GF-D8 (cell line): ENCODE results near the gene PLCG2.
"Not testable (repeated sequence)": the region's sequence is repeated elsewhere in the genome, so short reads cannot be mapped to it uniquely, and the experiment has no call there.

ENCODE experiments used
- DNase-seq: peaks from one replicate; lab custom pipeline; 2025; lab: John Stamatoyannopoulos, UW

Gene PLCG2

DNA sequence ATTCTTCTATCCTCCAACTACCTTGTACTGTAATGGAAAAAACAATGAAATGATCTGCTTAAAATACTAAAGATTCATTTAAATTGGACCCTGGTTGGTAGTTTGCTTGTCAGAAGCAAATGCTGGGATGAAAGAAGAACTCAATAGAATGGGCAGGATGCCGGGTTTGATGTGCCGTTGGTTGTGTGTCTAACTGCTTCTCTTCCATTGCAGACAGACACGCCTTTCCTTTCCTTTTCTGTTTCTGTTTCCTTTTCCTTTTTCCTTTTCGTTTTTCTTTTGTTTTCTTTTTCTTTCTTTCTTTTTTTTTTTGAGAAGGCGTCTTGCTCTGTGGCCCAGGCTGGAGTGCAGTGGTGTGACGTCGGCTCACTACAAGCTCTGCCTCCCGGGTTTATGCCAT lies 64.6 kb downstream of the PLCG2 start:
- DNase-seq: no peak

DNA sequence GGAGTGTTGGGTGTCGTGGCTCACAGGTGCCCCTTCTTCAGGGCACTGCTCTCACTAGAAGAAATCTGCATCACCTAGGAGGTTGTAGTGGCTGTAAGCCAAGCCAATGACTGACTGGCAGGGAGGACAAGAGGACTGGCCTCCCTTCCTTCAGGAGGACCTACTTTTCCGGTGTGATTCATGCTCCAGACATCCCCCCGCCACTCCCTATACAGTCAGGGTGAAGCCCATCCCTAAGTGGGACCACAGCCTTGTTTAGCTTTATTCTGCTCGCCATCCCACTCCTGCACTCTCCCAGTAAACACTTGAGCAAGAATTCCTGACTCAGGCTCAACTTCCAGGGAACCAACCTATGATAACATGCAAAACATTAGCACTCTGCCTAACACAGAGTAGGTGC lies 67.0 kb downstream of the PLCG2 start:
- no peak for DNase-seq

DNA sequence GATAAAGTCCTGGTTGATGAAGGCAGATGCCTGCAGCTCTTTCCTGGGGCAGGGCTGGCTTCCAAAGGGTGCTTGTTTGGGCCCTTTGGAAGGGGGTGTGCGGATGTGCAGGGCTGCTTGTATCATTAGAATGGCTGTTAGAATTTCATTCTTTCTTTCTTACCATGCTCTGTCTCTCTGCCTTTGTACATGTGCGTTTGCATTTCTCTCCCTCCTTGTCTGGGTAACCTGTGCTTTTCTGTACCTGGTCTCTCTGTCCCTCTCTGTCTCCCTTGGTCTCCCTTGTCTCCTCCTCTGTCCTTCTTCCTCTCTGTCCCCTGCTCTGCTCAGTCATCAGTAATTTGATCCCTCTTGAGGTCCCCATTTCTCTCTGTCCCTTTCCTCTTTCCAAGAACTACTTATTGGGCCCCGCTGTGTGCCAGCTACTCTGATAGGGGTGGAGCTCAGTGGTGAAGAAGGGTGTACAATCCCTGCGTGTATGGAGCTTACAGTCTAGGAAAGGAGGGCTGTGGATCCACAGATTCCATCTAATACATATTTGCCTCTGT lies 69.3 kb downstream of the PLCG2 start:
- peak; percentile 21 for DNase-seq

DNA sequence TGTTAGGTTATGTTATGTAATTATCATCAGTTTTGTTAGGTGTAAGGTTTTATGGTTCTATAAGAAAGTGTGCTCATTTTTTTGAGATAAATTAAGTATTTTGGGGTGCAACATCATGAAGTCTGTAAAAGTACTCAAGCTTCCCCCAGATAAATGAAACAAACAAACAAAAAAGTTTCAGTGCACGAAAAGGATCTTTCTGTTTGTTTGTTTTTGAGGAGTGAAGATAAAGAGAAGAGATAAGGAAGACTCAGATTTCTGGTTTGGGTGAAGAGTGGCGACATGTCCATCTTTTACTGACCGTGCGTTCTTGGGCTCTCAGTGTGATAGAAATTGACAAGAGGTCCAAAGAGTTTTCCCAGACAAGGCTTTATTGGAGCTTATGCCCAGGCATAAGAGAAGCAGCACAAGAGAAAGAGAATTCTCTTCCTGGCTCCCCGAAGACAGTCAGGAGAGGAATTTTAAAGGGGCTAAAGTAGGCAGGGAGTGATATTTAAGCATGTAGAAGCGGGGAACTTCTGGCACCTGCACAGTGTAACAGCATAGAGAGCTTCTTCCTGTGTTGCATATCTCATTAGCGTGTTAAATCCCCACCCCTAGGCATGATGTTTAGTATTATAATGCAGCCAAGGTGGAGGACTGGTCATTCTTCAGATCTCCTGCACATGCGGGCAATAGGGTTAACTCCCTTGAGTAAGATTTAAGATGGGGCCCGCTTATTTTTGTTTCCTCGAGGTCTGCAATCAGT lies 71.3 kb downstream of the PLCG2 start:
- DNase-seq: no peak

DNA sequence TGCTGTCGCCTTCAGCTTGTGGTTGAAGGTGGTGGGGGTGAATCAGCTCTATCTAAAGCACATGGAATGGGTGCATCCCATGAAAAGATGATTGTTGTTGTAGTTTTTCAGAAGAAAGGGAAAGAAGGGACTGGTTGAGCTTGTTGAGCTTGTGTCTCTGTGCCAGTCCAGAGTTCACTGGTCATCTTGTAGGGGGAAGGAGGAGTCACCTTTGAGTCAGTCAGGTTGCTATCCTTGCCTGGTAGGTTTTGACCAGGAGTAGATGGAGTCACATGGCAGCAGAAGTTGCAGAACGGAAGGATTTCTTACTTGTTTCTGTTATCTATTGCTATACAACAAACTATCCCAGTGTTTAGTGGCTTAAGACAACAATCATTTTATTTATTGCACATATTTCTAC lies 73.3 kb downstream of the PLCG2 start:
- DNase-seq: no peak

DNA sequence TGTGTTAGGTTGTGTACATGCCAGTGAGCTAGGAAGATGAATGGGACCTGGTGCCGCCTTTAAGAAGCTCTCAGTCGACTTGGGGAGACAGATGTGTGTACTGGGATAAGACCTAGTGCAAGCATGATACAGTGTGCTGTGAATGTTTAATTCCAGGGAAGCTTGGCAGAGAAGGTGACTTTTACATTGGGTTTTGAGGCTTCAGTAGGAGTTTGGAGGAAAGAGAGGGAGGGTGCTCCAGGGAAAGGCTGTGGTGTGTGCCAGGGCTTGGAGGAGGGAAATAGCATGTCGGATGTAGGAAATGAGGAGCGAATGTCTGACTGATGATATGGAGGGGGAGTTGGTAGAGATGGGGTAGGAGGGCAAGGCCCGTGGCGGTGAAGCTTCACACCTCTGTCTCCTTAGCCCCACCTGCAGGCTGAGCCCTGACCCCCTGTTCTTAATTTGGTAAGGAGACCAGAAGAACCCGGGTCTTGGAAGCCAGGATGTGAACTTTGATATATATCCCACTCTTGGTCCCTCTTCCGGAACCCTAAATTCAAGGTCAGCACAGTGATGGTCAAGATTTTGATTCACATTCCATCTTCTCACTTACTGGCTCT lies 76.6 kb downstream of the PLCG2 start:
- DNase-seq: no peak

DNA sequence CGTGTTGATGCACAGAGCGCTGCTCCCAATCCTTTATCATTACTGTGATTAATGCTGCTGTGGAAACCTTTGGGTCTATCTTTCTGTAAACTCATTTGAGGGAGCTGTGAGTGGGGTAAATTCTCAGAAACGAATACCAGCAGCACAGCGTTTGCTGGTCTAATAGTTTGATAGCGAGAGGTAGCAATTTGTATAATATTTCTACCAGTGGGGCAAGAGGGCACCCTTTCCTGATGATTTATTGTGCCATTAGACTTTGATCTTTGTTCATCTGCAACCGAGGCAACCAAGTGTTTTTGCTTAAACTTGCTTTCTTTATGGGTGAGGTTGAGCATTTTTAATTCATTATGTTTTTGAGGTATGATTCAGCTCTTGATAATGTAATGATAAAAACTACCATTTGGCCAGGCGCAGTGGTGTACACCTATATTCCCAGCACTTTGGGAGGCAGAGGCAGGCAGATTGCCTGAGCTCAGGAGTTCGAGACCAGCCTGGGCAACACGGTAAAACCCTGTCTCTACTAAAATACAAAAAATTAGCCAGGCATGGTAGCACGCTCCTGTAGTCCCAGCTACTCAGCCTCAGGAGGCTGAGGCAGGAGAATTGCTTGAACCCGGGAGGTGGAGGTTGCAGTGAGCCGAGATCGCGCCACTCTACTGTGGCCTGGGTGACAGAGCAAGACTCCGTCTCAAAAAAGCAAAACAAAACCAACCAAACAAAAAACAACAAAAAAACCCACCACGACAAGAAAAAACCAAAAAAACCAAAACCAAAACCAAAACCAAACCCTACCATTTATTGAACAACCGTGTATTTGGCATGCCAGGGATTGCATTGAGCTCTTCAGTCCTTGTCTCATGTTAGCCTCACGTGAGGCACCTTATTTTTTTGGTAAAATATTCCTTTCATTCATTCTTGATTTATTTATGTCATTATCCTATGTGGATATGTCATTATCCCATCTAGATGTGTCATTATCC lies 81.5 kb downstream of the PLCG2 start:
- no peak for DNase-seq

DNA sequence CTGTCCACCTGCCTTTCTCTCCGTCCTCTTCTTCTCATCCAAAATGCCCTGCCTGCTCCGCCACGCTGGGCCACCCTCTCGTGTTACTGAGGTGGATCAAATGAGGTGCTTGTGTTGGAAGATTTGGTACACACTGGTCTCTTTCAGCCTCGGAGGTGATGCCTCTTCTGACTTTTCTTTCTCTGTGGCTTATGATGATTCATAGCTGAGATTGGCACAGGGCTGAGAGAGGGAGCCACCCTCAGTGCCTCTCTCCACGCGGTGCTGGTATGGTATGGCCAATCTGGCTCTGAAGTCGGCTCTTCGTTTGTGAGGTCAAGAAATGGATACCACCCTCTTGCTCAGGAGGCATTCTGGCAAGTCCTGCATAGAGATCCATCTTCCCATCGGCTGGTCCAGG lies 82.4 kb downstream of the PLCG2 start:
- no peak for DNase-seq

DNA sequence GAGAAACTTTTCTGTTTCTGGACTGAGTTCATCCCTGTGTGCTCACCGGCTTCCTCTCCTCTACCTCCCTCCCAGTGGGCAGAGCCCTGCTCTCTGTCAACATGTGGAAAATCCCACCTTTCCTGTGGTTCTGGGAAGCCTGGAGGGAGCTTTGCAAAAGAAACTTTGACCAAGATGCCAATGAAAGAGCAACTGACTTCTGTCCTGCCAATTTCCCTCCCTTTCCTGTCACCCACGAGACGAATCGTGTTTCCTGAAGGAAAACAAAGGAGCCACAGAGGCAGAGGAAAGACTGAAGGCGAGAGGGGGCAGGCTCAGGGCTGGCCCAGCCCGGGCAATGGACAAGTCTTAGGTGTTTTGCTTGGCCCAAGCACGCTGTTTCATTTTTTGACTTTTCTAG lies 82.8 kb downstream of the PLCG2 start:
- DNase-seq: no peak

DNA sequence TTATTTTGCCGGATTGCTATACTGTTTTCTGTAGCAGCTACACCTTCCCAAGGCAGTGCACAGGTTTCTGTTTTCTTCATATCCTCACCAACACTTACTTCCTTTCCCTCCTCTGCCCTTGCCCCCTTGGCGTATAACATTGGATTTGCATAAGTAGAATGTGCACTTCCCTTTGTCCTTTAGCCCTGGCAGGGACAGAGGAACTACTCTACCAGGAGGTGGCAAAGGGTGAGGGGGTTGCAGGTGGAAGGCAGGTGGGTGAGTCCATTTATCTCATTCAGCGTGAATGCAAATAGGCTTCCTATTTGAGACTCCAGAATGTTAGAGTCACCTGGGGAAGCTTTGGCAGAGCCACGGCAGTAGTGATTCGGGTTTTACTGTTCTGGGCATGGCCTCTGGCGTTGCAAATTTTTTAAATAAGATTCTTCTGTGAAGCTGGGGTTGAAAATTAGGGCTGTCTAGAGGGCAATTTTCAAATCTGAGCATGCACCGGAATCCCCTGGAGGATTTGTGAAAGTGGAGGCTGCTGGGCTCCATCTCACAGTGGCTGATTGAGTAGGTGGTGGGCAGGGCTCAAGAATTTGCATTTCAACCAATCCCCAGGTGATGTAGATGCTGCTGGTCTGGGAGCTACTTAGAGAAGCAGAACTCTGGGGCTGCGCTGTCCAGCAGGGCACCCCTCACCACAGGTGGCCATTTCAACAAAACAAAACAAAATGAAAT lies 84.7 kb downstream of the PLCG2 start:
- no peak for DNase-seq

DNA sequence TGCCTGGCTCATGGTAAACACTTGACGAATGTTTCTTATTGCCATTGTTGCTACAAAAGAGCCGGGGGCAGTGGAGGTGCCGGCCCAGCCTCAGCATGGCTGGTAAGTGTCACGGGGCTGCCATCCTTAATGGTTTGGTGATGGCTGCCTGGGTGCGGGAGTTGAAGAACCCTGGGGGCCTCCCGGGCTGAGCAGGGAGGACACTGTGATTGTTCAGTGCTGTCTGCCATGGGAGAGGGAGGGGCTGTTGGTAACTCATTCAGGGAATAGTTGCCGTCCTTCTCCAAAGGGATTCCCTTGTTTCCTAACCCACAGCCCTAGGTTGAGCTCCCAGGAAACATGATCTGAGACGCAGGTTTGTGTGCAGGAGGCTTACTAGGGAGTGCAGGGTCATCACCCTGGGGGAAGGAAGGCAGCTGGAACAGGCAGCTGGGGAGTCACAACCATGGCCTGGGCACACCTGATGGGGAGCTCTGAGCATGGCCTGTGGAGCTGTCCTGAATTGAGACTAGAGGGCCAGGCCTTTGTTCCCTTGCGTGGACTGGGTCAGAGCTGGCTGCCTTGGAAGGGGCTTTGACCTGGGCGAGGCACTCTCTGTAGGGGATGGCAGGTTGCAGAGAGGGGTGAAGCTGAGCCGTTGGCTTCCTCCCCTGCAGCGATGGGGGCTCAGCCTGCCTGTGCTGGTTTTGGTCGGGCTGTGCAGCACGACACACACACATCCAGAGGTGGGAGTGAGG lies 85.7 kb downstream of the PLCG2 start:
- no peak for DNase-seq

DNA sequence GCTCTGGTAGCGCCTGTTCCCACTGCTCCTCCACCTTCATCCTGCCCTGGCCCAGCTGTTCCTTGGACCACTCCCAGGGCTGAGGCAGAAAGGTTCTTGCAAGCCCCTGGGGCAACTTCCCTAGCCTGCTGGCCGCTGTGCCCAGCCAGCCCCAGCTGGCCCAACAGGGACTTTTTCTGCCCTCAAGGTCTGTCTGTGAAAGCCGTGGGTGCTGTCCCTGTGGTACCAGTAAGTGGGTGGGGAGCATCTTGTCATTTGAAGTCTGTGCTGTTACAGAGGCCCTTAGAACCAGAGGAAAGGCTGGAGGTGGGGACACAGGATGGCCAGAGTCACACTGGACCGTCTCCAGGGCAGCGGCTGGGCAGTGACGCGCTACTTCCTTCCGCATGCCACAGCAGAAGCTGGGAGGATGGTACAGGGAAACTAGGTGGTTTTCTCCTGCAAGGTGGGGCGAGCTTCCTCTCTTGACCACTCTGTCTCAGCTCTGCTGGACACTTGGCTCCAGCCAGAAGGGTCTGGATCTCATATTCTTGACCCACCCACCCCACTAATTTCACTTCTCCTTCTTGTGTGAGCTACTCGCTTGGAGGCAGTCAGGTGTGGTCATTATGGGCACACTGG lies 87.8 kb downstream of the PLCG2 start:
- DNase-seq: no peak

DNA sequence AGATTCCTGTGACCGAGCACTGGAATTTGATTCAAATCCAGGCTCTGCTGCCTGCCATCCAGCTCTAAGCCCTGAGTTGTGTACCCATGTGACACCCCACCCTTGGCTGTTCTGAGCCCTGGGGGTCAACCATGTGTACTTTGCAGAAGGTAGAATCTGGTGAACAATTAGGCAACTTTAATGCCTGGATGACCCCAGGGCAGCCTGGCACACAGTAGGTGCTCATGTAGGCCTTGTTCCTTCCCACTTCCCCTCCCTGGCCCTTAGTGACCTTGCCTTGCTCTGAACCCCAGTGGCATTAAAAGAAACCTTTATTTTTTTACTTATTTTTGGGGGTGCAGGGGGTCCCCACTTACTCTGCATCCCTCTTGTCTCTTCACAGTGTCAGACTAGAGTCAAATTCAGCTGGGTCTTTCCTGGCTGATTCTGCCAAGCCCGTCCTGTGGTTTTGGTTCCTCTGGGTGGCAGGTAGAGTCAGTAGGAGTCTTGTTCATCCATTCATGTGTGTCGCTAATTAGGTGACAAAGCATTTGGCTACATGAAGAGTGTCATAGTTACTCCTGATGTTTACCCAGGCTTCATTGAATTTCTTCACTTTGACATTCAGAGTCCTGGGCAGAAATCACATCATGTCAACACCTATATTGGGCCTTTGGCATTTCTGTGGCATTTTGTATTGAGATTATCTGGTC lies 89.1 kb downstream of the PLCG2 start:
- DNase-seq: no peak

DNA sequence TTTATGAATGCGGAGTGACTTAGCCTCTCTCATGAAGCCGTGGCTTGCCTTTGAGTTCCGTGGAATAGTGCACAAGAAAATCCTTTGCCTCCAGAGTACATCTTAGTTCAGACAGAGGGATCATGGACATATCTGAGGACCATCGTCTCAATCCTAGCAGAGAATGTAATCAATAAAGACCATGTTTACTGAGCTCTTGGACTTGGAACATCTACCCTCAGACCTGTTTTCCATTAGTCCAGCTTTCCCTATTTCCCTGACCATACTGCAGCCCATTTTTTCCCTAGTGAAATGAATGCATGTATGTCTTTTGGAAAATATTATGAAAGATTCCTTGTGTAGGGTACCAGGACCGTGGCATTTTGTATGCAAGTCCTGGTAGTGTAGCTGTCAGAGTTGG lies 90.2 kb downstream of the PLCG2 start:
- no peak for DNase-seq

DNA sequence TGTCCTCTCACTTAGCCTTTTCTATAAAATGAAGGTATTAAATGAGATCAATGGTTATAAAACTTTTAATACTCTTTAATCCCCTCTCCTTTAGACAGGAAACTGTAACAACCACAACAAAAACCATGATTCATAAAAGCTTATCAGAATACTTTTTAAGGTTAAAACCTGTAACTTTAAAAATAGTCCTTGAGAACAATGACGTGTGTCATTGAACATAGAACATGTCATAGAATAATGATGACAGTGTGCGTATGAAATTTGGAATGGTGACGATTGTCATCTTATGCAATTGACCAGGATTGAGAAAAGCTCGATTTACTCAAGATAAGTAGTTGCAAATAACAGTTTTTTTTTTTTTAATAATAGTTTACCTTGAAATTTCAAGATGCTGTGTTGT lies 94.1 kb downstream of the PLCG2 start:
- no peak for DNase-seq

DNA sequence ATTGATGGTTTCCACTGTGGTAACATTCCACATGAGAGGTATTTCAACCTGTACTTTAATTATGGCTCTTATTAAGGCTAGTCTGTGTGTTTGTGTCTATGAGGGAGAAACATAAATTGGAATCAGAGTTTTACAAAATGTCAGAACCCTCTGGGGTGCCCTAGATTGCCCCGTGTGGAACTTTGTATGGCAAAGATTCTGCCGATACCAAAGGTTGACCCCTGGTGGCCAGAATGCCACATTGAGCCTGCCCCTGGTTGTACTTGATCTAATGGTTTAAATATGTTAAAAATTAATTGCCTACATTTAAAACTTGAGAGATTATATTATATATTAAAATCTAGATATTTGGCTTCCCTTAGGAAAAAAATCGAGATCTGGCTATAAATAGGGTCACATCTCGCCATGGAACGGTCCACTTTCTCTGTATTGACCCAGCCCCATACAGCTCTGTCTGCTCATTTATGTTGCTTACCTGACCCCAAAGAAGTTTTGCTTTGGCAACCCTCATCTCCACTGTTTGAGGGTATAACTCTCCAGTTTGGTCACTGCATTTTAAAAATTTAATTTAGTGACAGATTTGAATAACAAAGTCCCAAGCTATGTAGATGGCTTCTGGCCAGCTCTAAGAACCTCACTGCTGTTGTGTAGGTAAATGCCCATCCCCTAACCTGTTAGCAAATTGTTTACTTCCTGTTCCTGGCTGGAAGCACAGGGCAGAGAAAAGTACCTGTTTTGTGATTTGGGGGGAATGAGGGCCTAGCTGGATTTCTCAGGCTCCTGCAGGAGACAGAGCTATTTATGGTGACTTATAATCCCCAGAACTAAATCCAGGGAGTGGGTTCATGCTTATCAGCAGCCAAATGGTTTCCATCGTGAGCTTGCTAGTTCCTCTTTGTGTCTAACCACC lies 95.0 kb downstream of the PLCG2 start:
- peak; percentile 9 for DNase-seq

DNA sequence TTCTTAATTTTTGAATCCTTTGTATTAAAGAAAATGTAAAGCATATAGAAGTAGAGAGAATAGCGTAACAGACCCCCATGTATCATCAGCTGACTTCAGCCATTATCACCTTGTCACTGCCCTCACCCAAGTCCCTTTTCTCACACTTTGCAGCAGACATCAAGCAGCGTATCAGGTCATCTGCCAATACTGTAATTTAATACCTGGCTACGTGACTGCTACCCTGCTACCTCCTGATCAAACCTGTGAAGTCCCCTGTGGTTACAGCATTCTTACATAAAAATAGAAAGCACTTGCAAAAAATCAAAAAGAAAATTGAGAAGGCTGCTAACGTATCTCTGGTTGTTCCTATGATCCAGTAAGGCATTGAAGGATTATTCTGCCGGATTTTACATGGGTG lies 96.4 kb downstream of the PLCG2 start:
- DNase-seq: no peak

DNA sequence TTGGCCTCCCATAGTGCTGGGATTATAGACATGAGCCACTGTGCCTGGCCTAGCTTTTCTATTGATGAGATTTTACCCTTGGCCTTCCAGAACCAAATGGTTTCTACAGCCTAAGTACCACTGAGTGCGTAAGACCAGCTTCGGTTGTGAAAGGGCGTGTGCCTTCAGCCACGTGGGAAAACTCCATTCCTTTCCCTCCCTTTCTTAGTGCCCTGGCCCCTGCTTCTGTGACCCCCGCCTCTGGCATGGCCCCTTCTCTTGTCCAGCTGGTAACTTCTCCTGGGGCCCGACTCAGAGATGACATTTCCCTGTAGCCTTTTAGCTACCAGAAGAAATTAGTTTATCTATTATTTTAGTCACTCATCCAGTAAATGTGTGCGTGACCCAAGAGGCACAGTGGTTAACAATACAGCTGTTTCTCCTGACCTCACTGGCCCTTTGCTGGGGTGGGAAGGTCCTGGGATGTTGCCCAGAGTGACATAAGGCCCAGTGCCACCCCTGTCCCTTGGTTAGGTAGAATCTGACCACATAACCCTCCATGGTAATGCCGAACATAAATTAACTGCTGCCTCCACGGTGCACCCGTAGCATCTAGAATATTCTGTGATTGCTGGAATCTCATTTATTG lies 97.3 kb downstream of the PLCG2 start:
- DNase-seq: no peak

DNA sequence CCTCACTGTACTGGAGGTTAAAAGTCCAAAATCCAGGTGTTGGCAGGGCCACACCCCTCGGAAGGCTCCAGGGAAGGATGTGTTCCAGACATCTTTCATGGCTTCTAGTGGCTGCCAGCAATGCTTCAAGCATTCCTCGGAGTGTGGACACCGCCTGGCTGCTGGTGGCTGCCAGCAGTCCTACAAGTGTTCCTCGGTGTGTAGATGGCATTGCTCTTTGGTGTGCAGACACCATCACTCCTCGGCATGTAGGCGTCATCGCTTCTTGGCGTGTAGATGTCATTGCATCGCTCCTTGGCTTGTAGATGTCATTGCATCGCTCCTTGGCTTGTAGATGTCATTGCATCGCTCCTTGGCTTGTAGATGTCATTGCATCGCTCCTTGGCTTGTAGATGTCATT lies 98.4 kb downstream of the PLCG2 start:
- DNase-seq: not testable (repeated sequence)
